ENCODE data around the gene ARHGEF19. TPM values are rescaled to one million over a fixed set of nuclear protein-coding genes. Genes with fewer than 3 reads are reported as not detected.

Gene ARHGEF19
- total RNA-seq, 1 donor from 2014 or later, result 15.6 TPM

DNA sequence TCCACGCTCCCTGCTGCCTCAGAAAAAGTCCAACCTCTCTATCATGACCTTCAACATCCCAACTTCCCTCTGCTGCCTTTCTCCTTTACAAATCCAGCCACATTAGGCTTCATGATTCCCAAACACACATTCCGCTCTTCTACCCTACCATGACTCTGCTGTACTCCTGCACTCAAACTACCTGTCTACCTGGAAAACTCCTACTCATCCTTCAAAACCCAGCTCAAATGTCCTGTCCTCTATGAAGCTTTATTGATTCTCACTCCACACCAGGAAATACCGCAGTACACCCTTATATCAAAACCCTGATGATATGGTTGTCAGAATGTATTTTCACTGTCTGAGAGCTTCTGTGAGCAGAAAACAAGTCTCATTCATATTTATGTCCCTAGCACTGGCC, 8.9 kb downstream of the ARHGEF19 start:
- H3K27me3 ChIP-seq (ENCODE audit: low read depth), result no peaks in the 10 kb centered on the region
- H3K36me3 ChIP-seq, result peaks cover 27% of the 10 kb centered on the region
- H3K4me1 ChIP-seq, result peaks cover 21% of the 10 kb centered on the region
- H3K27ac ChIP-seq, result no peak overlapping the region
- no peak overlapping the region for H3K4me3 ChIP-seq
- TF ChIP-seq, protein P1, sequence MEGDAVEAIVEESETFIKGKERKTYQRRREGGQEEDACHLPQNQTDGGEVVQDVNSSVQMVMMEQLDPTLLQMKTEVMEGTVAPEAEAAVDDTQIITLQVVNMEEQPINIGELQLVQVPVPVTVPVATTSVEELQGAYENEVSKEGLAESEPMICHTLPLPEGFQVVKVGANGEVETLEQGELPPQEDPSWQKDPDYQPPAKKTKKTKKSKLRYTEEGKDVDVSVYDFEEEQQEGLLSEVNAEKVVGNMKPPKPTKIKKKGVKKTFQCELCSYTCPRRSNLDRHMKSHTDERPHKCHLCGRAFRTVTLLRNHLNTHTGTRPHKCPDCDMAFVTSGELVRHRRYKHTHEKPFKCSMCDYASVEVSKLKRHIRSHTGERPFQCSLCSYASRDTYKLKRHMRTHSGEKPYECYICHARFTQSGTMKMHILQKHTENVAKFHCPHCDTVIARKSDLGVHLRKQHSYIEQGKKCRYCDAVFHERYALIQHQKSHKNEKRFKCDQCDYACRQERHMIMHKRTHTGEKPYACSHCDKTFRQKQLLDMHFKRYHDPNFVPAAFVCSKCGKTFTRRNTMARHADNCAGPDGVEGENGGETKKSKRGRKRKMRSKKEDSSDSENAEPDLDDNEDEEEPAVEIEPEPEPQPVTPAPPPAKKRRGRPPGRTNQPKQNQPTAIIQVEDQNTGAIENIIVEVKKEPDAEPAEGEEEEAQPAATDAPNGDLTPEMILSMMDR (IDR thresholded peaks at IDR 0.05), result no peak
- ATAC-seq, result no peak
- no peaks in the 10 kb centered on the region for H3K9me3 ChIP-seq
- intact Hi-C loops (cut with DNase I), result no loop called here
- no peak for DNase-seq

DNA sequence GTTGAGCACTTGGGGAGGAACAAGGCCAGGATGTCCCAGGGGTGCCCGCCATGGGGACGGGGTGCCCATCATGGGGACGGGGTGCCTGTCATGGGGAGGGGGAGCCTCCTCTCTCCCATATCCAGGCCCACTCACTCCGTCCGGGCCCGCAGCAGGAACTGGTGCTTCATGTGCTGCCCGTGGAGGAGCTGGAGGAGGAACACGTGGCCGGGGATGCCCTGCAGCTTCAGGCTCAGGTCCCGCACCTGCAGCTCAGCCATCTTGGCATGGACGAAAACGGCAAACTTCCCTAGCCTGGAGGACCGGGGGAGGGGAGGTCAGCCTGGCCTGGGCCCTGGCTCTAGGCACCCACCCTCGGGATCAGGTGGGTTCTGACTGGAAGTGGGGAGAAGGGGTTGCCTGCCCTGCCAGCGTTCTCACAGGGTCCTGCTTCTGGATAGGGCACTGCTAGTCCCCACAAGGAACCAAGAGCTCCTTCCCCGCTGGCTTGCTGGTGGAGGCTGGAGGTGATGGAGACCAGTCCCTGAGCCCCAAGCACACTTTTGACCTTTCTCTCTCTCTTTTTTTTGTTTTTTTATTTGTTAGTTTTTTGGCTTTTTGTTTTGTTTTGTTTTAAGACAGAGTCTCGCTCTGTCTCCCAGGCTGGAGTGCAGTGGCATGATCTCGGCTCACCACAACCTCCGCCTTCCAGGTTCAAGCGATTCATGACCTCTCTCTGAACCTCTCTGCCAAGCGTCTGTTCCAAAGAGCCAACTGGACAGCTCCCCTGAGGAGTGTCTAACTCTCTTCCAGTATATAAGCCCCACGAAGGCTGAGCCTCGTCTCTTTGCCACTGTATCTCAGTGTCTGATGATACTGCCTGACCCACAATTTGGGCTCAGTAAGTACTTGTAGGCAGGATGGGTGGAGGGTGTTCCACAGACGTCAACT, 9.9 kb downstream of the ARHGEF19 start:
- peaks cover 17% of the 10 kb centered on the region for H3K4me1 ChIP-seq
- intact Hi-C loops (cut with DNase I), result no loop called here
- TF ChIP-seq, protein P1 (IDR thresholded peaks at IDR 0.05), result no peak
- ATAC-seq, result no peak
- peaks cover 31% of the 10 kb centered on the region for H3K36me3 ChIP-seq
- no peak overlapping the region for H3K27ac ChIP-seq
- H3K9me3 ChIP-seq, result no peaks in the 10 kb centered on the region
- no peak for DNase-seq
- H3K4me3 ChIP-seq, result no peak overlapping the region
- no peaks in the 10 kb centered on the region for H3K27me3 ChIP-seq (ENCODE audit: low read depth)

DNA sequence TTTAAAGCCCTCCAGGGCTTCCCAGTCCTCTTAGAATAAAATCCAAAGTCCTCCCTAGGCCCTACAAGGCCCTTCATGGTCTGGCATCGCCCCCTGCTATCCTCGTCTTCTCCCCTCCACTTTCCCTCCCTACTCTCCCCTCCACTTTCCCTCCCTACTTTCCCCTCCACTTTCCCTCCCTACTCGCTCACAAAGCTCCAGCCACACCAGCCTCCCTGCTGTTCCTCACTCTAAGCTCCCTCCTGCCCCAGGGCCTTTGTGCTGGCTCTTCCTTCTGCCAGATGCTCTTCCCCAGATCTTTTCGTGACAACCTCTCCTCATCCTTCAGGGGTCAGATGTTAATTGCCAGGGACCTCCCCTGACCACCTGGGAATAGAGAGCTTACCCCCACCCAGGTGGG, 12.8 kb downstream of the ARHGEF19 start:
- H3K36me3 ChIP-seq, result peaks cover 26% of the 10 kb centered on the region
- H3K4me1 ChIP-seq, result no peaks in the 10 kb centered on the region
- H3K9me3 ChIP-seq, result no peaks in the 10 kb centered on the region
- TF ChIP-seq, protein P1 (IDR thresholded peaks at IDR 0.05), result no peak
- H3K27me3 ChIP-seq (ENCODE audit: low read depth), result no peaks in the 10 kb centered on the region
- H3K4me3 ChIP-seq, result no peak overlapping the region
- intact Hi-C loops (cut with DNase I), result no loop called here
- no peak overlapping the region for H3K27ac ChIP-seq
- DNase-seq (no peak), ATAC-seq (no peak)

DNA sequence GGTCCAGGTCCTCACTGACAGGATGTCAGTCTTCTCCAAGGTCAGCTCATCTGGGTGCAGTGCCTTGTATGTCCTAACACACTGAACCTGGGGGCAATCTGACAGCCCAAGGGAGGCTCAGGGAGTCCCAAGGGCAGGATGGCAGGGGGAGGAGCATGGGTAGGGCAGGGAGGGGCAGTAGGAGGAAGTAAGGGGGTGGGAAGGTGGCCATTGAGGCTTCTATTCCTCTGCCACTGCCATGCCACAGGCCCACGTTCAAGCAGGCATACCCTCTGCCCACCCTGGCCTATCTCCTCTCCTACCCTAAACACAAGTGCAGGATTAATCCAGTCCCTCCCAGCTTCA, 13.3 kb downstream of the ARHGEF19 start:
- no peak for DNase-seq
- Histone ChIP-seq H3K4me1 (no peaks in the 10 kb centered on the region), H3K9me3 (no peaks in the 10 kb centered on the region), H3K4me3 (no peak overlapping the region), H3K36me3 (peaks cover 21% of the 10 kb centered on the region), H3K27ac (no peak overlapping the region), H3K27me3 (ENCODE audit: low read depth) (no peaks in the 10 kb centered on the region)
- intact Hi-C loops (cut with DNase I), result no loop called here
- ATAC-seq, result no peak
- TF ChIP-seq, protein P1 (IDR thresholded peaks at IDR 0.05), result no peak

DNA sequence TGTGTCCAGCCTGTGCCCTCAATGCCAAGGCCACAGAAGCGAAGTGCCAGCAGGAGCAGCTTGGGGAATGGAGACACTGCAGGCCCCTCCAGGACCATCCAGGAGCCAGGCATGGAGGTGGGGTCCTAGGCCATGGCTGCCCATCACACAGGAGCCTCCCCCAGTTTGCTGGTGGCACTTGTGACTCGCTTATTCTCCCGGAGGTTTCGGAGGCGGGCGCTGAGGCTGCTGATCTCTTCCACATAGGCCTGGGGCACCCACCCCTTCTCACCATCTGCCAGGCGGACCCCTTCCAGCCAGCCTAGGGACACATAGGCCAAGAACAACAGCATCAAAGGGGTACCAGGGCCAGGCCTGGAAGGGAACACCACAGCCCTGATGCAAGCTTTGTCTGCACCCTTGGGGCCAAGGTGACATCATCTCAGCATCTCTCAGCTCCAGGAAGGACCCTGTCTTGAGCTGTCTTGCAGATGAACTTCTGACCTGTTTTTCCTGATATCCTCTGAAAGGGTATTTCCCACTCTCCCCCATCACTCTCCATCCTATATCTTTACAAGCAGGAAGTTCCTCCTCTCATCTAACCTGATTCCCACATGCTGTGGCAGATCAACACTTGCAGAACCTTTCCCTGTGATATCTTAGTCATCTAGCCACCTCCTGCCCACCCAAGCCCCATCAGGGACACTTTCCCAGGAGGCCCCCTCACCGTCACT, 13.9 kb downstream of the ARHGEF19 start:
- H3K27ac ChIP-seq, result no peak overlapping the region
- ATAC-seq (no peak), DNase-seq (no peak)
- no peak overlapping the region for H3K4me3 ChIP-seq
- H3K4me1 ChIP-seq, result no peaks in the 10 kb centered on the region
- no peaks in the 10 kb centered on the region for H3K27me3 ChIP-seq (ENCODE audit: low read depth)
- intact Hi-C loops (cut with DNase I), result no loop called here
- H3K36me3 ChIP-seq, result peaks cover 18% of the 10 kb centered on the region
- no peaks in the 10 kb centered on the region for H3K9me3 ChIP-seq
- TF ChIP-seq, protein P1 (IDR thresholded peaks at IDR 0.05), result no peak

Measured in lower lobe of right lung (tissue), 2 donors.